Heart left ventricle (tissue), 16 donors: Measurements from ENCODE around the gene ZEB1. TPM values are rescaled to one million over a fixed set of nuclear protein-coding genes. Genes with fewer than 3 reads are reported as not detected.

Experiments
- ATAC-seq, 4 donors: fragments of 200-7000 bp; cut with Tn5 transposase; one replicate each; pipeline ENCODE4 v1.9.1; 2020 to 2022; ENCODE audit warnings: moderate library complexity in 4 of 4, mild to moderate bottlenecking in 3 of 4, moderate number of reproducible peaks in 1 of 4
- DNase-seq, 5 donors: peaks; one replicate each; pipeline ENCODE4 v3.0.0-alpha.2; 2020
- H3K27ac ChIP-seq, 12 donors: fragments of 200-600 bp; sonication (generic) in 4 of 12; one replicate each; pipeline versions ENCODE4 v1.5.0 to v1.8.0; 2016 to 2022; ENCODE audit warnings: mild to moderate bottlenecking in 2 of 12
- H3K27me3 ChIP-seq, 9 donors: fragments of 200-600 bp; sonication (generic) in 2 of 9; one replicate each; pipeline versions ENCODE4 v1.5.1 to v1.8.0; 2016 to 2022; ENCODE audit warnings: mild to moderate bottlenecking in 3 of 9
- H3K36me3 ChIP-seq, 9 donors: fragments of 200-600 bp; sonication (generic) in 2 of 9; one replicate each; pipeline versions ENCODE4 v1.5.0 to v1.8.0; 2018 to 2022; ENCODE audit warnings: mild to moderate bottlenecking in 2 of 9
- H3K4me1 ChIP-seq, 12 donors: fragments of 200-600 bp; sonication (generic) in 4 of 12; one replicate each; pipeline versions ENCODE4 v1.5.0 to v1.8.0; 2016 to 2022; ENCODE audit warnings: mild to moderate bottlenecking in 3 of 12
- H3K4me3 ChIP-seq, 12 donors: fragments of 200-600 bp; sonication (generic) in 4 of 12; one replicate each; pipeline versions ENCODE4 v1.5.0 to v1.8.0; 2017 to 2022; ENCODE audit warnings: mild to moderate bottlenecking in 9 of 12, moderate library complexity in 4 of 12
- H3K9me3 ChIP-seq, 12 donors: fragments of 200-600 bp; sonication (generic) in 4 of 12; one replicate each; pipeline versions ENCODE4 v1.5.0 to v1.8.0; 2016 to 2022; ENCODE audit warnings: mild to moderate bottlenecking in 1 of 12
- CTCF ChIP-seq, 12 donors: fragments of 200-600 bp; sonication (generic) in 4 of 12; IDR thresholded peaks; one replicate each; pipeline versions ENCODE4 v1.5.0 to v1.8.0; 2018 to 2022; ENCODE audit warnings: antibody characterized with exemption in 12 of 12, mild to moderate bottlenecking in 5 of 12
- POLR2A ChIP-seq, 2 donors: fragments of 450-650 bp; IDR thresholded peaks; one replicate each; pipeline ENCODE4 v1.6.1; 2017; ENCODE audit warnings: antibody characterized with exemption in 2 of 2, mild to moderate bottlenecking in 2 of 2, moderate library complexity in 2 of 2
- WGBS, 4 donors: extraction: QIAGEN DNeasy Blood & Tissue Kit in 2 of 4; methylation state at CpG; one replicate each; pipeline versions ENCODE4 v1.1.5 to v1.1.7; 2013 to 2018; 5-methylcytosine and 5-hydroxymethylcytosine counted together
- intact Hi-C, 10 donors: fragments of 100-400 bp; cut with DNase I; formaldehyde crosslinking; loops; one replicate each; pipeline versions ENCODE4 v1.11.1 to v1.14.2; 2022
- polyA plus RNA-seq, 2 donors: library from polyadenylated mRNA; stranded (reverse); fragments of 200-250 nt; gene quantifications; one replicate each; pipeline ENCODE4 v1.2.3, GENCODE V29; 2013
- total RNA-seq, 9 donors: library from RNA; depleted of rRNA in 2 of 9; stranded (reverse); fragments of >200 nt in 2 of 9; fragmentation: NEBNext Ultra II Directional in 3 of 9; extraction: Animal tissue kit (Norgen Biotek cat#: 25700) in 3 of 9; gene quantifications; one replicate each; pipeline versions ENCODE4 v1.1.0 to v1.2.4, GENCODE V29; 2016 to 2023
- donor health status: ischemic (EF 13 %, LVEDD 7.1; RV severe dilation, severe dysfunction).
- donor health status: healthy with polysubstance abuse.
- donor health status: DM: no; HTN: yes; CAD: no.
- donor health status: DM: no; HTN: no; CAD: no.
- donor health status: ischemic (EF 25% LVEDD 6.9; RV normal size, moderate dysfunction).
- donor health status: ischemic (EF 25% LVEDD 5.7; RV mildly dilated, moderate dysfunction).
- donor health status: healthy.
- donor health status: DM: yes; HTN: yes; CAD: no.
- donor health status: ischemic (EF 35%, LVEDD 5.7; RV mildly dilated, moderate dysfunction).
- donor health status: nonischemic (EF 11% LVEDD 7.7; RV severe dilation, severe dysfunction).
- donor health status: DM: yes; HTN: yes; CAD: no.
- donor health status: PGD.
- donor health status: ischemic (EF 29% LVEDD 5.4; RV normal size, mild dysfunction).
- donor health status: nonischemic (EF 23%, LVEDD 6.1; RV moderate dilation, normal function).

The ZEB1 gene
- total and polyA plus RNA-seq, 11 donors: 15.4 to 135 (median 95.6) TPM

GRCh38 chr10:31451766-31452165 is 132.8 kb downstream of the ZEB1 start:
- intact Hi-C loops: no loop called here
- H3K4me3 ChIP-seq: no peak overlapping the region
- 36 to 54% (median 44%) methylated on average over 2 of the region's 2 CpGs for WGBS, 4 donors

GRCh38 chr10:31456468-31456867 is 137.5 kb downstream of the ZEB1 start:
- H3K27me3 ChIP-seq: no peaks in the 10 kb centered on the region
- H3K36me3 ChIP-seq: peaks cover 0 to 8% (median 2%) of the 10 kb centered on the region in 9 donors
- TF ChIP-seq CTCF (IDR thresholded peaks at IDR 0.05) (no peak), POLR2A (IDR thresholded peaks at IDR 0.05) (no peak)
- H3K9me3 ChIP-seq: peaks cover 0 to 6% (median 0%) of the 10 kb centered on the region in 12 donors
- H3K4me1 ChIP-seq: peaks cover 0 to 32% (median 10%) of the 10 kb centered on the region in 12 donors
- 42 to 58% (median 46%) methylated on average over 1 of the region's 1 CpG for WGBS, 4 donors
- ATAC-seq (no peak), DNase-seq (no peak)
- H3K27ac ChIP-seq: no peak overlapping the region
- intact Hi-C loops: no loop called here
- H3K4me3 ChIP-seq: no peak overlapping the region

More at GRCh38 chr10:31451766-31452165, 132.8 kb downstream of the ZEB1 start:
- TF ChIP-seq CTCF (IDR thresholded peaks at IDR 0.05): no peak
- no peak for TF ChIP-seq POLR2A (IDR thresholded peaks at IDR 0.05)
- Histone ChIP-seq H3K27me3 (no peaks in the 10 kb centered on the region), H3K4me1 (peaks cover 0 to 20% (median 5%) of the 10 kb centered on the region in 12 donors), H3K27ac (no peak overlapping the region), H3K36me3 (no peaks in the 10 kb centered on the region), H3K9me3 (peaks cover 0 to 18% (median 2%) of the 10 kb centered on the region in 12 donors)
- ATAC-seq (no peak), DNase-seq (no peak)

- H3K9me3 ChIP-seq: peaks cover 0 to 8% (median under 1%) of the 10 kb centered on the region in 12 donors
- intact Hi-C loops: no loop called here
- H3K4me3 ChIP-seq: no peak overlapping the region
- no peak overlapping the region for H3K27ac ChIP-seq
- WGBS, 4 donors: 45 to 65% (median 62%) methylated on average over 1 of the region's 1 CpG
- ATAC-seq: no peak
- TF ChIP-seq POLR2A (IDR thresholded peaks at IDR 0.05) (no peak), CTCF (IDR thresholded peaks at IDR 0.05) (no peak)
- DNase-seq: no peak
- H3K4me1 ChIP-seq: peaks cover 0 to 23% (median 9%) of the 10 kb centered on the region in 12 donors
- no peaks in the 10 kb centered on the region for H3K27me3 ChIP-seq
- peaks cover 0 to 22% (median 14%) of the 10 kb centered on the region in 9 donors for H3K36me3 ChIP-seq
These were observed 138.8 kb downstream of the ZEB1 start for GRCh38 chr10:31457858-31458257.

- Histone ChIP-seq H3K36me3 (peaks cover 2 to 33% (median 25%) of the 10 kb centered on the region in 9 donors), H3K27me3 (no peaks in the 10 kb centered on the region), H3K4me1 (peaks cover 0 to 23% (median 7%) of the 10 kb centered on the region in 12 donors), H3K27ac (no peak overlapping the region), H3K4me3 (no peak overlapping the region), H3K9me3 (peaks cover 0 to 20% (median 9%) of the 10 kb centered on the region in 12 donors)
- intact Hi-C loops: no loop called here
- DNase-seq (no peak), ATAC-seq (no peak)
- TF ChIP-seq CTCF (IDR thresholded peaks at IDR 0.05) (no peak), POLR2A (IDR thresholded peaks at IDR 0.05) (no peak)
These were observed 140.0 kb downstream of the ZEB1 start for GRCh38 chr10:31458974-31459373.
